Natural killer cell (primary cell): ENCODE measurements around the gene DNAH11. TPM values are rescaled to one million over a fixed set of nuclear protein-coding genes. Genes with fewer than 3 reads are reported as not detected.

ENCODE experiments used
- ATAC-seq, 3 donors: fragments of 150-1000 bp in 2 of 3; fragments of 200-7000 bp in 1 of 3; cut with Tn5 transposase; 1 replicate in 1 of 3; 2 replicates in 2 of 3; pipeline ENCODE4 v1.10.0; 2021; ENCODE audit warnings: mild to moderate bottlenecking in 2 of 3, moderate library complexity in 2 of 3
- DNase-seq, 2 donors: peaks; one replicate each; pipeline versions ENCODE4 v3.0.0 to v3.0.0-alpha.2; 2013 to 2021; ENCODE audit warnings: mixed read lengths in 1 of 2
- H3K27ac ChIP-seq: one replicate; pipeline ENCODE4 v1.5.1; 2013; ENCODE audit warnings: mild to moderate bottlenecking, low read length
- H3K27me3 ChIP-seq: one replicate; pipeline ENCODE4 v1.6.1; 2013; ENCODE audit warnings: low read length; ENCODE audit not compliant: control insufficient read depth, insufficient read depth
- H3K36me3 ChIP-seq: one replicate; pipeline ENCODE4 v1.6.1; 2013; ENCODE audit warnings: low read length; ENCODE audit not compliant: control insufficient read depth, insufficient read depth
- H3K4me1 ChIP-seq: one replicate; pipeline ENCODE4 v1.6.1; 2013; ENCODE audit warnings: low read length; ENCODE audit not compliant: control insufficient read depth, insufficient read depth
- H3K4me3 ChIP-seq: one replicate; pipeline ENCODE4 v1.5.1; 2013; ENCODE audit warnings: low read length
- H3K9me3 ChIP-seq: one replicate; pipeline ENCODE4 v1.6.1; 2013; ENCODE audit warnings: low read length; ENCODE audit not compliant: control insufficient read depth, insufficient read depth
- H3K27ac Mint-ChIP-seq, 2 donors: one replicate each; pipeline ENCODE4 v1.8.0; 2022; ENCODE audit warnings: mild to moderate bottlenecking in 2 of 2, mixed read lengths in 2 of 2, moderate library complexity in 1 of 2
- H3K27me3 Mint-ChIP-seq, 2 donors: one replicate each; pipeline ENCODE4 v1.8.0; 2022; ENCODE audit warnings: low read depth in 2 of 2, mixed read lengths in 2 of 2
- H3K36me3 Mint-ChIP-seq: one replicate; pipeline ENCODE4 v1.8.0; 2022; ENCODE audit warnings: mixed read lengths
- H3K4me1 Mint-ChIP-seq, 2 donors: one replicate each; pipeline ENCODE4 v1.8.0; 2022; ENCODE audit warnings: mixed read lengths in 2 of 2
- H3K4me3 Mint-ChIP-seq: one replicate; pipeline ENCODE4 v1.8.0; 2022; ENCODE audit warnings: mild to moderate bottlenecking, moderate library complexity, mixed read lengths
- H3K9me3 Mint-ChIP-seq, 2 donors: one replicate each; pipeline ENCODE4 v1.8.0; 2022; ENCODE audit warnings: mixed read lengths in 2 of 2
- CTCF ChIP-seq: fragments of 200-600 bp; IDR thresholded peaks from one replicate; pipeline ENCODE4 v1.8.0; 2022; ENCODE audit warnings: antibody characterized with exemption
- WGBS: methylation state at CpG from one replicate; pipeline ENCODE4 v1.1.7; 2013; ENCODE audit warnings: missing lambda C conversion rate; ENCODE audit not compliant: insufficient coverage; 5-methylcytosine and 5-hydroxymethylcytosine counted together
- intact Hi-C: fragments of 100-400 bp; cut with micrococcal nuclease; formaldehyde crosslinking; loops from one replicate; pipeline ENCODE4 v1.14.2; 2022
- total RNA-seq, 4 donors: library from RNA; stranded (reverse); fragments of 120-200 nt in 1 of 4; gene quantifications; one replicate each; pipeline versions ENCODE4 v1.2.3 to v1.2.4, GENCODE V29; 2013 to 2022

Gene DNAH11
- total RNA-seq, 3 donors from 2014 or later (not counting 1 experiment from before 2014, with no cell fraction given), result 0.09 to 0.48 (median 0.39) TPM

- no peak overlapping the region for H3K27ac Mint-ChIP-seq
- WGBS, result 87% methylated on average over 5 of the region's 5 CpGs
- no peak overlapping the region for H3K4me3 Mint-ChIP-seq
- no peaks in the 10 kb centered on the region for H3K27me3 Mint-ChIP-seq
- H3K4me3 ChIP-seq, result no peak overlapping the region
- H3K36me3 Mint-ChIP-seq, result no peaks in the 10 kb centered on the region
- H3K4me1 Mint-ChIP-seq, result no peaks in the 10 kb centered on the region
- H3K4me1 ChIP-seq, result no peaks in the 10 kb centered on the region
- H3K36me3 ChIP-seq, result no peaks in the 10 kb centered on the region
- H3K9me3 ChIP-seq, result no peaks in the 10 kb centered on the region
- no peaks in the 10 kb centered on the region for H3K9me3 Mint-ChIP-seq
- DNase-seq (no peak), ATAC-seq (no peak)
- TF ChIP-seq CTCF, result no peak
- no peaks in the 10 kb centered on the region for H3K27me3 ChIP-seq
- H3K27ac ChIP-seq, result no peak overlapping the region
- intact Hi-C loops, result no loop called here
These were observed 371.8 kb downstream of the DNAH11 start for GRCh38 chr7:21914671-21915070.

DNA sequence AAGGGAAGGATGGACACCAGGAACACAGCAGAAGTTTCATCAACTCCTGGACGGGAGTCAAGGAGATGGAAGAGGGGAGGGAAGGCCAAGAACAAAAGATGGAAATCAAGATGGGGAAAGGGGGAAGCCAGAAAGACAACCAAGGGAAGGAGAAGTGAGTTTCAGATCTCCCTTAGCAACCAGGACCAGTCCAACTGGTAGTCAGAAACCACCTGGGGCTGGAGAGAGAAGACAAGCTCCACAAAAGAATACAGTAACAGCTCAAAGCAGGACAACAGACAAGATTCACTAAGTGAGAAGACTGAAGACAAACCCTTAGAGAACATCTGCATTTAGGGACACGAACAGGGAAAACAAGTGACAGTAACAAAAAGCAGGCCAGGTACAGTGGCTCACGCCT, 372.3 kb downstream of the DNAH11 start:
- DNase-seq (no peak), ATAC-seq (no peak)
- no peak overlapping the region for H3K27ac Mint-ChIP-seq
- no peaks in the 10 kb centered on the region for H3K9me3 Mint-ChIP-seq
- H3K4me1 ChIP-seq, result no peaks in the 10 kb centered on the region
- no peak overlapping the region for H3K27ac ChIP-seq
- no peaks in the 10 kb centered on the region for H3K36me3 ChIP-seq
- H3K4me1 Mint-ChIP-seq, result no peaks in the 10 kb centered on the region
- 96% methylated on average over 3 of the region's 3 CpGs for WGBS
- H3K27me3 ChIP-seq, result no peaks in the 10 kb centered on the region
- intact Hi-C loops, result no loop called here
- H3K4me3 ChIP-seq, result no peak overlapping the region
- H3K36me3 Mint-ChIP-seq, result no peaks in the 10 kb centered on the region
- H3K4me3 Mint-ChIP-seq, result no peak overlapping the region
- H3K9me3 ChIP-seq, result no peaks in the 10 kb centered on the region
- no peaks in the 10 kb centered on the region for H3K27me3 Mint-ChIP-seq
- TF ChIP-seq CTCF, result no peak

- no peak overlapping the region for H3K4me3 ChIP-seq
- H3K9me3 ChIP-seq, result no peaks in the 10 kb centered on the region
- Mint-ChIP-seq H3K9me3 (no peaks in the 10 kb centered on the region), H3K4me1 (no peaks in the 10 kb centered on the region), H3K4me3 (no peak overlapping the region), H3K27ac (no peak overlapping the region), H3K36me3 (no peaks in the 10 kb centered on the region), H3K27me3 (no peaks in the 10 kb centered on the region)
- no peaks in the 10 kb centered on the region for H3K36me3 ChIP-seq
- no peak for TF ChIP-seq CTCF
- 82% methylated on average over 7 of the region's 7 CpGs for WGBS
- H3K4me1 ChIP-seq, result no peaks in the 10 kb centered on the region
- H3K27ac ChIP-seq, result no peak overlapping the region
- DNase-seq (no peak), ATAC-seq (no peak)
- H3K27me3 ChIP-seq, result no peaks in the 10 kb centered on the region
- intact Hi-C loops, result no loop called here
These were observed 373.3 kb downstream of the DNAH11 start for GRCh38 chr7:21916176-21916575.

- Mint-ChIP-seq H3K4me3 (no peak overlapping the region), H3K27me3 (no peaks in the 10 kb centered on the region), H3K9me3 (no peaks in the 10 kb centered on the region), H3K27ac (no peak overlapping the region), H3K36me3 (no peaks in the 10 kb centered on the region), H3K4me1 (no peaks in the 10 kb centered on the region)
- Histone ChIP-seq H3K36me3 (no peaks in the 10 kb centered on the region), H3K9me3 (no peaks in the 10 kb centered on the region), H3K4me1 (no peaks in the 10 kb centered on the region), H3K4me3 (no peak overlapping the region), H3K27ac (no peak overlapping the region), H3K27me3 (no peaks in the 10 kb centered on the region)
- intact Hi-C loops, result no loop called here
- no peak for DNase-seq
- no peak for ATAC-seq
- TF ChIP-seq CTCF, result no peak
- WGBS, result 87% methylated on average over 4 of the region's 5 CpGs
These were observed 373.8 kb downstream of the DNAH11 start for GRCh38 chr7:21916629-21917028.
